Measurements from ENCODE around the gene LRPAP1. TPM values are rescaled to one million over a fixed set of nuclear protein-coding genes. Genes with fewer than 3 reads are reported as not detected.

The LRPAP1 gene
- total and polyA plus RNA-seq, 2 donors (not counting 3 experiments of a cell fraction or from before 2014, with no cell fraction given): 90.1 to 170 TPM

- dilution Hi-C loops (cut with MboI; ENCODE audit: extremely low pct_ligation_motif_present, low sequenced_read_pairs): no loop called here
Observed at GRCh38 chr4:3469386-3470243, 62.6 kb downstream of the LRPAP1 start.

More at GRCh38 chr4:3469386-3470243, 62.6 kb downstream of the LRPAP1 start:
- Histone ChIP-seq H3K9me3 (replicated peaks; ENCODE audit: control insufficient read depth, insufficient read depth, low read length) (no peaks in the 10 kb centered on the region), H3K4me2 (ENCODE audit: insufficient read depth, low read length) (no peak overlapping the region), H3K27ac (ENCODE audit: insufficient read depth, low read depth, low read length) (no peak overlapping the region), H3K4me3 (replicated peaks in 1 of 3; ENCODE audit: insufficient read depth in 1 of 3, low read depth in 1 of 3, low read length in 3 of 3) (no peak overlapping the region), H3K9me1 (replicated peaks; ENCODE audit: control insufficient read depth, extremely low read depth, insufficient read depth, low read length) (no peaks in the 10 kb centered on the region), H4K20me1 (replicated peaks; ENCODE audit: control insufficient read depth, extremely low read depth, insufficient read depth, low read length) (no peaks in the 10 kb centered on the region), H3K27me3 (ENCODE audit: control insufficient read depth in 2 of 2, insufficient read depth in 2 of 2, low read length in 2 of 2) (no peaks in the 10 kb centered on the region), H3K4me1 (ENCODE audit: control insufficient read depth, extremely low read depth, insufficient read depth, low read length) (no peaks in the 10 kb centered on the region), H3K79me2 (ENCODE audit: control insufficient read depth, insufficient read depth, low read length) (no peaks in the 10 kb centered on the region), H2AFZ (ENCODE audit: low read depth, low read length) (no peak overlapping the region), H3K9ac (replicated peaks; ENCODE audit: extremely low read depth, insufficient read depth, low read length) (no peak overlapping the region), H3K36me3 (ENCODE audit: control insufficient read depth in 2 of 2, extremely low read depth in 1 of 2, insufficient read depth in 2 of 2, low read length in 2 of 2) (no peaks in the 10 kb centered on the region)
- DNase-seq (ENCODE audit: low read depth, low spot score): no peak
- ChIA-PET CTCF (interaction anchor here (1.4 to 4.1 kb wide), 3 partner anchors 8 to 17 kb away, joined by 4 to 16 read pairs (median 5); no protein-coding TSS in a partner anchor), POLR2A (no interaction called here)
- BruUV-seq (replicated peaks): no TSS peak
- FAIRE-seq: no peak
- intact Hi-C loops (cut with micrococcal nuclease): no loop called here
- no peak for TF ChIP-seq FOS (IDR thresholded peaks at IDR 0.05; ENCODE audit: borderline replicate concordance, insufficient read depth, low read length)
- TF ChIP-seq EZH2 (IDR thresholded peaks at IDR 0.05; ENCODE audit: borderline replicate concordance, low read depth, low read length, severe bottlenecking): no peak
- no peak for TF ChIP-seq MYC (IDR thresholded peaks at IDR 0.05; ENCODE audit: low read depth, low read length)
- TF ChIP-seq GATA2 (IDR thresholded peaks at IDR 0.05; ENCODE audit: insufficient read depth, insufficient read length, low read depth, low read length): no peak
- no peak for TF ChIP-seq JUN (IDR thresholded peaks at IDR 0.05; ENCODE audit: borderline replicate concordance, insufficient read depth, insufficient read length, low read depth)
- no peak for TF ChIP-seq MAX (IDR thresholded peaks at IDR 0.05; ENCODE audit: insufficient read depth, insufficient read length)
- TF ChIP-seq POLR2AphosphoS5 (IDR thresholded peaks at IDR 0.05; ENCODE audit: insufficient read depth, low read depth, low read length): no peak
- no peak for TF ChIP-seq CTCF (IDR thresholded peaks at IDR 0.05; ENCODE audit: extremely low read depth in 1 of 2, insufficient read depth in 1 of 2, low read depth in 1 of 2, low read length in 2 of 2)
- TF ChIP-seq POLR2A (IDR thresholded peaks at IDR 0.05; ENCODE audit: low read depth, low read length): no peak
